HepG2 (cell line): ENCODE data around the gene C1orf74. TPM values are rescaled to one million over a fixed set of nuclear protein-coding genes. Genes with fewer than 3 reads are reported as not detected.

Experiments
- ATAC-seq: fragments of 200-7000 bp; cut with Tn5 transposase; 3 replicates; pipeline ENCODE4 v1.9.1; 2020; ENCODE audit warnings: mild to moderate bottlenecking, moderate library complexity
- BruUV-seq: library from RNA; stranded (reverse); fragments of 400-500 nt; replicated peaks from 2 replicates; lab custom pipeline; 2021; lab: Mats Ljungman, UMichigan
- CTCF ChIA-PET: fragments of 300-600 bp; formaldehyde crosslinking; extraction: SDS; loops from one replicate; lab custom pipeline; 2021; ENCODE audit warnings: low total read pairs, inconsistent platforms, low intra/inter-chr PET ratio; lab: Yijun Ruan, JAX
- POLR2A ChIA-PET: fragments of 350-600 bp; sonication (Branson Sonifier 250); formaldehyde crosslinking; loops from one replicate; lab custom pipeline; 2020; ENCODE audit warnings: antibody characterized with exemption, inconsistent platforms; lab: Yijun Ruan, JAX
- DNase-seq: peaks from one replicate; pipeline ENCODE4 v3.0.0-alpha.2; 2015; ENCODE audit warnings: low spot score
- FAIRE-seq: peaks from 3 replicates; lab custom pipeline; 2011; peaks lifted over from hg19 to GRCh38; lab: Jason Lieb, UNC
- H2AFZ ChIP-seq: one replicate; pipeline ENCODE4 v1.6.1; 2011; ENCODE audit warnings: low read length, inconsistent platforms
- H3K27ac ChIP-seq: fragments of 300-600 bp; 3 replicates; pipeline ENCODE4 v1.8.0; 2011; ENCODE audit warnings: mixed run types, mild to moderate bottlenecking, mixed read lengths, low read length, inconsistent platforms; ENCODE audit not compliant: insufficient read depth; ENCODE audit errors: extremely low read length
- H3K27me3 ChIP-seq, 2 experiments: fragments of 200-600 bp in 1 of 2; 2 replicates in 1 of 2; 3 replicates in 1 of 2; pipeline versions ENCODE4 v1.6.0 to v1.8.0; 2011; ENCODE audit warnings: low read length in 2 of 2, mild to moderate bottlenecking in 2 of 2, moderate library complexity in 2 of 2, inconsistent platforms in 1 of 2; ENCODE audit not compliant: insufficient read depth in 2 of 2, control insufficient read depth in 1 of 2
- H3K36me3 ChIP-seq, 2 experiments: fragments of 200-600 bp in 1 of 2; replicated peaks in 1 of 2; 2 replicates in 1 of 2; 3 replicates in 1 of 2; pipeline versions ENCODE4 v1.5.1 to v1.8.0; 2011; ENCODE audit warnings: low read length in 2 of 2, inconsistent platforms in 1 of 2; ENCODE audit not compliant: insufficient read depth in 2 of 2, control insufficient read depth in 1 of 2
- H3K4me1 ChIP-seq: 2 replicates; pipeline ENCODE4 v1.5.1; 2012; ENCODE audit warnings: low read length, inconsistent platforms; ENCODE audit not compliant: insufficient read depth
- H3K4me2 ChIP-seq: 2 replicates; pipeline ENCODE4 v1.6.0; 2011; ENCODE audit warnings: low read depth, low read length, inconsistent platforms
- H3K4me3 ChIP-seq, 3 experiments: fragments of 200-600 bp in 1 of 3; sonication (generic), shearing (Covaris generic) in 1 of 3; replicated peaks in 1 of 3; 2 replicates each; pipeline ENCODE4 v1.5.1; 2011 to 2016; ENCODE audit warnings: low read length in 3 of 3, inconsistent platforms in 2 of 3, low read depth in 2 of 3, mild to moderate bottlenecking in 2 of 3, control low read depth in 1 of 3, mixed read lengths in 1 of 3; ENCODE audit not compliant: insufficient read depth in 1 of 3
- H3K79me2 ChIP-seq: one replicate; pipeline ENCODE4 v1.6.1; 2011; ENCODE audit warnings: low read length, inconsistent platforms; ENCODE audit not compliant: insufficient read depth
- H3K9ac ChIP-seq: 2 replicates; pipeline ENCODE4 v1.6.0; 2011; ENCODE audit warnings: mild to moderate bottlenecking, low read depth, low read length, inconsistent platforms; ENCODE audit not compliant: insufficient read depth
- H3K9me3 ChIP-seq: 2 replicates; pipeline ENCODE4 v1.5.1; 2012; ENCODE audit warnings: mild to moderate bottlenecking, low read length
- H4K20me1 ChIP-seq: 2 replicates; pipeline ENCODE4 v1.6.0; 2011; ENCODE audit warnings: inconsistent platforms, mild to moderate bottlenecking, low read length, moderate library complexity; ENCODE audit not compliant: insufficient read depth
- HBP1 ChIP-seq: IDR thresholded peaks from 2 replicates; pipeline ENCODE4 v1.6.1; 2016; ENCODE audit warnings: low read depth, control low read depth
- RXRA ChIP-seq: sonication (generic); formaldehyde crosslinking; IDR thresholded peaks from 2 replicates; pipeline ENCODE4 v1.5.1; 2020; ENCODE audit warnings: missing genetic modification reagents
- ZNF709 ChIP-seq: sonication (generic); formaldehyde crosslinking; IDR thresholded peaks from 2 replicates; pipeline ENCODE4 v1.5.0; 2020; ENCODE audit warnings: mild to moderate bottlenecking, missing genetic modification reagents
- ZNF790 ChIP-seq: sonication (generic); formaldehyde crosslinking; IDR thresholded peaks from 2 replicates; pipeline ENCODE4 v1.8.0; 2022; ENCODE audit warnings: missing genetic modification reagents, mild to moderate bottlenecking, borderline replicate concordance
- ZNF841 ChIP-seq: sonication (generic); formaldehyde crosslinking; IDR thresholded peaks from 2 replicates; pipeline ENCODE4 v1.8.1; 2023; ENCODE audit warnings: missing genetic modification reagents, borderline replicate concordance
- ZNF879 ChIP-seq: sonication (generic); formaldehyde crosslinking; IDR thresholded peaks from 2 replicates; pipeline ENCODE4 v1.8.1; 2023; ENCODE audit warnings: missing genetic modification reagents
- WGBS: methylation state at CpG from one replicate; pipeline ENCODE4 v1.1.6; 2017; ENCODE audit warnings: low lambda C conversion rate; 5-methylcytosine and 5-hydroxymethylcytosine counted together
- in situ Hi-C: cut with HindIII; loops from 2 replicates; pipeline ENCODE4 v1.10.0; 2017; ENCODE audit warnings: low pct_unique_long_range_greater_than_20kb; ENCODE audit not compliant: extremely low pct_ligation_motif_present
- intact Hi-C: fragments of 100-400 bp; cut with micrococcal nuclease; formaldehyde crosslinking; loops from one replicate; pipeline ENCODE4 v1.10.0; 2022; ENCODE audit not compliant: unreplicated experiment
- polyA plus RNA-seq, 8 experiments: library from polyadenylated mRNA; depleted of rRNA in 3 of 8; stranded (reverse) in 7 of 8; unstranded in 1 of 8; fragments of >200 nt; fragmentation: Illumina TruSeq in 4 of 8; extraction: Trizol in 4 of 8; gene quantifications; 2 replicates each; pipeline versions ENCODE4 v1.2.1 to v1.2.3, GENCODE V29; 2011 to 2016; ENCODE audit warnings: low read depth in 4 of 8, missing spikeins in 1 of 8, mixed read lengths in 1 of 8; ENCODE audit not compliant: insufficient read depth in 1 of 8
- total RNA-seq, 5 experiments: library from RNA; depleted of rRNA; stranded (reverse); fragments of >200 nt; fragmentation: Illumina TruSeq; extraction: Trizol; gene quantifications; 2 replicates each; pipeline ENCODE4 v1.2.3, GENCODE V29; 2016; ENCODE audit warnings: low read depth in 1 of 5
- TF ChIP-seq, protein P1 (sequence below): sonication (generic); formaldehyde crosslinking; IDR thresholded peaks from 2 replicates; pipeline ENCODE4 v1.5.0; 2020; ENCODE audit warnings: missing genetic modification reagents
- TF ChIP-seq, protein P2 (sequence below): sonication (generic); formaldehyde crosslinking; IDR thresholded peaks from 2 replicates; pipeline ENCODE4 v1.4.0; 2020; ENCODE audit warnings: missing genetic modification reagents

Gene C1orf74
- total and polyA plus RNA-seq, 2 of the 13 experiments (the other 11 are each of a cell fraction or from before 2014, with no cell fraction given) = 0.33 to 0.71 TPM

- no peak overlapping the region for H3K27ac ChIP-seq
- no peaks in the 10 kb centered on the region; a peak in 1 of 5 replicates for H3K27me3 ChIP-seq
- peak overlapping the region; percentile 58; the same call in 1 of the 2 replicates for H3K4me2 ChIP-seq
- intact Hi-C loops = no loop called here
- H3K79me2 ChIP-seq = peaks cover 6% of the 10 kb centered on the region
- no peak overlapping the region for H3K9ac ChIP-seq
- 100% methylated on average over 2 of the region's 2 CpGs for WGBS
- peaks cover 4 to 39% of the 10 kb centered on the region in 2 experiments for H3K36me3 ChIP-seq
- ATAC-seq (no peak), FAIRE-seq (no peak), DNase-seq (no peak)
- BruUV-seq = no TSS peak
- TF ChIP-seq ZNF879 = no peak
- TF ChIP-seq, protein P1, sequence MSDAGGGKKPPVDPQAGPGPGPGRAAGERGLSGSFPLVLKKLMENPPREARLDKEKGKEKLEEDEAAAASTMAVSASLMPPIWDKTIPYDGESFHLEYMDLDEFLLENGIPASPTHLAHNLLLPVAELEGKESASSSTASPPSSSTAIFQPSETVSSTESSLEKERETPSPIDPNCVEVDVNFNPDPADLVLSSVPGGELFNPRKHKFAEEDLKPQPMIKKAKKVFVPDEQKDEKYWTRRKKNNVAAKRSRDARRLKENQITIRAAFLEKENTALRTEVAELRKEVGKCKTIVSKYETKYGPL = no peak
- in situ Hi-C loops = no loop called here
- ChIA-PET CTCF (no interaction called here), POLR2A (no interaction called here)
- no peak overlapping the region for H2AFZ ChIP-seq
- no peaks in the 10 kb centered on the region for H4K20me1 ChIP-seq
- H3K4me3 ChIP-seq = no peak overlapping the region
- H3K4me1 ChIP-seq = peaks cover 30% of the 10 kb centered on the region
- no peaks in the 10 kb centered on the region for H3K9me3 ChIP-seq
Measured at GRCh38 chr1:209829716-209830115, 45.4 kb upstream of the C1orf74 start.

DNA sequence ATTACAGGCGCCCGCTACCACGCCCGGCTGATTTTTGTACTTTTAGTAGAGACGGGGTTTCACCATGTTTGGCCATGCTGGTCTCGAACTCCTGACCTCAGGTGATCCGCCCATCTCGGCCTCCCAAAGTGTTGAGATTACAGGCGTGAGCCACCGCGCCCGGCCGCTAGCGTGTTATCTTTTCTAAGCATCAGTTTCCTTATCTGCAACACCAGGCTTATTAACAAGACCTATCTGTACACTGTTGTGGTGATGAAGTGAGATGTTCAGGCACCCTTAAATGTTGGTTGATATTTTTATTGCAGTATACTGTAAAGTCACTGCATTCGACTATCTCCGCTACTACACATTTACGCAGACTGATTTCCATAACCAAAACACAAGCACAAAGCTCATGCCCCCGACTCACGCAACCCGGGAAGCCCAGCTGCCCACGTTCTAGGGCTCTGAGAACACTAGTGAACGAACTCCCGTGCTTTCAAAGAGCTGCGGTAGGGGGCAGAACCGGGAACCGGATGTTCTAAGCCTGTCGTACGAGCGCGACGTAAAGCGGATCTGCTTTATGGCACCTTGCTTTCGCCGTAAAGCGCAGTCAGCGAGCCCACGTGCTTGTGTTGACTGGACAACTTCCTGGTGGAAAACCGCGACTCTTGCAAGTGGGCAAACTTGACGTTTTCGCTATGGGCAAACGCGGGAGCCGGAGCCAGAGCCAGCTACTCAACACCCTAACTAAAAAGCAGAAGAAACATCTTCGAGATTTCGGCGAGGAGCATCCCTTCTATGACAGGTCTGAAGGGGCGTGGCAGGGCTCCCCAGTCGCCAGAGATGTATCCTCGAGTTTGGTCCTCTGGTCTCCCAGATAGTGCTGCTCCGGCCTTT lies 43.3 kb upstream of the C1orf74 start, which contains the start of gene UTP25:
UTP25 (plus strand) TSS at position 589 of the 879 bp plus-strand sequence; CDS start at position 681, 92 bp downstream.
- Histone ChIP-seq H3K36me3 (peaks cover 2 to 18% of the 10 kb centered on the region in 2 experiments), H3K27ac (peak within 1 kb of the TSS; percentile 37), H3K9me3 (no peaks in the 10 kb centered on the region), H4K20me1 (no peaks in the 10 kb centered on the region), H3K79me2 (peaks cover 6% of the 10 kb centered on the region), H3K4me2 (peak within 1 kb of the TSS; percentile 78), H3K27me3 (no peaks in the 10 kb centered on the region; a peak in 1 of 5 replicates), H2AFZ (peak within 1 kb of the TSS; percentile 85), H3K4me1 (peaks cover 34% of the 10 kb centered on the region), H3K9ac (peak within 1 kb of the TSS; percentile 65), H3K4me3 (peak within 1 kb of the TSS; percentile 70 to 92 (median 82))
- WGBS = 25% methylated on average over 30 of the region's 51 CpGs
- in situ Hi-C loops (no loop called here), intact Hi-C loops (loop anchor here (2.0 kb wide), 1 partner anchor 43 kb away; the partner anchor contains the start of gene C1orf74)
- FAIRE-seq (peak; percentile 93), ATAC-seq (peak; percentile 94), DNase-seq (peak; percentile 91)
- ChIA-PET CTCF (no interaction called here), POLR2A (interaction anchor here (0.9 to 1.2 kb wide), 6 partner anchors 9 to 43 kb away, joined by 3 to 5 read pairs (median 4); partner anchors contain the start of gene C1orf74)
- no TSS peak for BruUV-seq
- TF ChIP-seq ZNF709 (CRISPR knock-in tag) (no peak), ZNF790 (CRISPR knock-in tag) (no peak), RXRA (0 out of 2 replicates have a peak, but pooled peaks have one; percentile 30), ZNF841 (no peak), HBP1 (CRISPR knock-in tag) (peak; percentile 97)
- TF ChIP-seq, protein P2, sequence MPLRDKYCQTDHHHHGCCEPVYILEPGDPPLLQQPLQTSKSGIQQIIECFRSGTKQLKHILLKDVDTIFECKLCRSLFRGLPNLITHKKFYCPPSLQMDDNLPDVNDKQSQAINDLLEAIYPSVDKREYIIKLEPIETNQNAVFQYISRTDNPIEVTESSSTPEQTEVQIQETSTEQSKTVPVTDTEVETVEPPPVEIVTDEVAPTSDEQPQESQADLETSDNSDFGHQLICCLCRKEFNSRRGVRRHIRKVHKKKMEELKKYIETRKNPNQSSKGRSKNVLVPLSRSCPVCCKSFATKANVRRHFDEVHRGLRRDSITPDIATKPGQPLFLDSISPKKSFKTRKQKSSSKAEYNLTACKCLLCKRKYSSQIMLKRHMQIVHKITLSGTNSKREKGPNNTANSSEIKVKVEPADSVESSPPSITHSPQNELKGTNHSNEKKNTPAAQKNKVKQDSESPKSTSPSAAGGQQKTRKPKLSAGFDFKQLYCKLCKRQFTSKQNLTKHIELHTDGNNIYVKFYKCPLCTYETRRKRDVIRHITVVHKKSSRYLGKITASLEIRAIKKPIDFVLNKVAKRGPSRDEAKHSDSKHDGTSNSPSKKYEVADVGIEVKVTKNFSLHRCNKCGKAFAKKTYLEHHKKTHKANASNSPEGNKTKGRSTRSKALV (CRISPR knock-in tag) = no peak
